Gastroesophageal sphincter (tissue), 4 donors: Measurements from ENCODE around the gene PCGF1. TPM values are rescaled to one million over a fixed set of nuclear protein-coding genes. Genes with fewer than 3 reads are reported as not detected.

ENCODE experiments used
- ATAC-seq: fragments of 150-250 bp; one replicate; pipeline ENCODE4 v1.9.1; 2016; ENCODE audit warnings: mild to moderate bottlenecking, moderate library complexity
- H3K27ac ChIP-seq, 4 donors: fragments of 200-600 bp; sonication (generic) in 3 of 4; 1 replicate in 3 of 4; 2 replicates in 1 of 4; pipeline ENCODE4 v1.5.1; 2016 to 2019
- H3K27me3 ChIP-seq: fragments of 200-600 bp; sonication (generic); one replicate; pipeline ENCODE4 v1.5.1; 2019
- H3K36me3 ChIP-seq, 2 donors: fragments of 200-600 bp; sonication (generic); one replicate each; pipeline ENCODE4 v1.5.1; 2019; ENCODE audit warnings: control low read depth in 1 of 2
- H3K4me1 ChIP-seq, 3 donors: fragments of 200-600 bp; sonication (generic); 1 replicate in 2 of 3; 2 replicates in 1 of 3; pipeline ENCODE4 v1.5.1; 2016 to 2019; ENCODE audit warnings: control low read depth in 2 of 3
- H3K4me3 ChIP-seq, 2 donors: fragments of 200-600 bp; sonication (generic); one replicate each; pipeline ENCODE4 v1.5.1; 2019; ENCODE audit warnings: mild to moderate bottlenecking in 1 of 2, moderate library complexity in 1 of 2
- H3K9me3 ChIP-seq, 3 donors: fragments of 200-600 bp; sonication (generic); one replicate each; pipeline ENCODE4 v1.5.1; 2017 to 2019; ENCODE audit warnings: control low read depth in 2 of 3
- EP300 ChIP-seq: sonication (generic); formaldehyde crosslinking; IDR thresholded peaks from one replicate; pipeline ENCODE4 v1.6.1; 2017; ENCODE audit warnings: antibody characterized with exemption, mild to moderate bottlenecking
- POLR2A ChIP-seq, 2 donors: fragments of 450-650 bp; IDR thresholded peaks; one replicate each; pipeline ENCODE4 v1.6.1; 2017; ENCODE audit warnings: antibody characterized with exemption in 2 of 2, mild to moderate bottlenecking in 2 of 2, moderate library complexity in 1 of 2
- POLR2AphosphoS5 ChIP-seq: sonication (generic); formaldehyde crosslinking; IDR thresholded peaks from one replicate; pipeline ENCODE4 v1.6.1; 2017; ENCODE audit warnings: antibody characterized with exemption
- whole genome bisulfite sequencing, 2 donors: methylation state at CpG; one replicate each; pipeline ENCODE4 v1.1.5; 2018; ENCODE audit warnings: low coverage in 1 of 2; 5-methylcytosine and 5-hydroxymethylcytosine counted together
- total RNA-seq, 4 donors: library from RNA; depleted of rRNA; stranded (reverse); fragments of >200 nt; gene quantifications; one replicate each; pipeline ENCODE4 v1.1.0, GENCODE V29; 2016
- TF ChIP-seq, protein P1 (sequence below), 4 experiments: fragments of 200-600 bp in 2 of 4; fragments of 450-650 bp in 2 of 4; sonication (generic) in 1 of 4; IDR thresholded peaks; one replicate each; pipeline ENCODE4 v1.5.1; 2017 to 2019; ENCODE audit warnings: antibody characterized with exemption in 4 of 4, mild to moderate bottlenecking in 2 of 4, moderate library complexity in 2 of 4

PCGF1 gene
- total RNA-seq, 4 donors from 2014 or later: 9.6 to 24.0 (median 18.2) TPM

DNA sequence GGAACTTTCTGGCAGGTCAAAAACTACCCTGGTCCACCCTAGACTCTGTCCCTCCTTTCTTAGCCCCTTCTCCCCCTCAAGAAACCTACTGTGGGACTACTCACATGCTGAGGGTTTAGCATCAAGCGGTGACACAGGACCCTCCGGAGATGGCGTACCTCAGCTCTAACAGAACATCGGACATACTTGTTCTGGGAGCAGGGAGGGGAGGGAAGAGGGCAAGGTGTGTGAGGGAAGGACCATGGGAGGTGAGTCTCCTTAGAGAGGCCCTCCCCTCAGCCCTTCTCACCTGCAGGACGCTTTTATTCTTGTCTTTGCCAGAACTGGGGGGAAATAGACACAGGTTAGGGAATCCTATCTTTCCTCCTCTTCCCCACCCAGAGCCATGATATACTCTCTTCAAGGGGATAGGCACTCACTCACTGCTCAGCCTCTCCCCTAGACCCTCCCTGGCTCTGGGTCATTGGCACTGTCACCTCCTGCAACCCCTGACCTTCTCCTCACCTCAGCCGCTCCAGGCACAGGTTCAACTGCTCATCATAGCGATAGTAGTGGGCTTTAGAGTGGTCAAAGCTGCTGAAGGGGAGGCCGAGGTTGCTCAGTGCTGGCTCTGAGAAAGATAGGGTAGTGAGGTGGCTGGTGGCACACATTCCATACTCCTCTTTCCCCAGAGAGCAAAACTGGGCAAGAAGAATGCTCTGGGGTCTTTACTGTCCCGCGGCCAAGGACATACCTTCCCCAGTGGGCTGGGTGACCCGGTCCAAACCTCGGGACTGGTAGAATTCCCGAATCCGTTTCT, 1.8 kb downstream of the PCGF1 start:
- Histone ChIP-seq H3K4me1 (peaks cover 0 to 60% (median 18%) of the 10 kb centered on the region in 3 donors), H3K4me3 (no peak overlapping the region), H3K27ac (no peak overlapping the region), H3K36me3 (peaks cover 0 to 22% of the 10 kb centered on the region in 2 donors), H3K9me3 (no peaks in the 10 kb centered on the region), H3K27me3 (peaks cover 76% of the 10 kb centered on the region)
- no peak for ATAC-seq
- 92 to 100% methylated on average over 3 to 5 of the region's 14 CpGs for WGBS, 2 donors
- TF ChIP-seq POLR2AphosphoS5 (no peak), POLR2A (IDR thresholded peaks at IDR 0.05) (no peak), EP300 (no peak)
- TF ChIP-seq, protein P1, sequence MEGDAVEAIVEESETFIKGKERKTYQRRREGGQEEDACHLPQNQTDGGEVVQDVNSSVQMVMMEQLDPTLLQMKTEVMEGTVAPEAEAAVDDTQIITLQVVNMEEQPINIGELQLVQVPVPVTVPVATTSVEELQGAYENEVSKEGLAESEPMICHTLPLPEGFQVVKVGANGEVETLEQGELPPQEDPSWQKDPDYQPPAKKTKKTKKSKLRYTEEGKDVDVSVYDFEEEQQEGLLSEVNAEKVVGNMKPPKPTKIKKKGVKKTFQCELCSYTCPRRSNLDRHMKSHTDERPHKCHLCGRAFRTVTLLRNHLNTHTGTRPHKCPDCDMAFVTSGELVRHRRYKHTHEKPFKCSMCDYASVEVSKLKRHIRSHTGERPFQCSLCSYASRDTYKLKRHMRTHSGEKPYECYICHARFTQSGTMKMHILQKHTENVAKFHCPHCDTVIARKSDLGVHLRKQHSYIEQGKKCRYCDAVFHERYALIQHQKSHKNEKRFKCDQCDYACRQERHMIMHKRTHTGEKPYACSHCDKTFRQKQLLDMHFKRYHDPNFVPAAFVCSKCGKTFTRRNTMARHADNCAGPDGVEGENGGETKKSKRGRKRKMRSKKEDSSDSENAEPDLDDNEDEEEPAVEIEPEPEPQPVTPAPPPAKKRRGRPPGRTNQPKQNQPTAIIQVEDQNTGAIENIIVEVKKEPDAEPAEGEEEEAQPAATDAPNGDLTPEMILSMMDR (IDR thresholded peaks at IDR 0.05): no peak

DNA sequence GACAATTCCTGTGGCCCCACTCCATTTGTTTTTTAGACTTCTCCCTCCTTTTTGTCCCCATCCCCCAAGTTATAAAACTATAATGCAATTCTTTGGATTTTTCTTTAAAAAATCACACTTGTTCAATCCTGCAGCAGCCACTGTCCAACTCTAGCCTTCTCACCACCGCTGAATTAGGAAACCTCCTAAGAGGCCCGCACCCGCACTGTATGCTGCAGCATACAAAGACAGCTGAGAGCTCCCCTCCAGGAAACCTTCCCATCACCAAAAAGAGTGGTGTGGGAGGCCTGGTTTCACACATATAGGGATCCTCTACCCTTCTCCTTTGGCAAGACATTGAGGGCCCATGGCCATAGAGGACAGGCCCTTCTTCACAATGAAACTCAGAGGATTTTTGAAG, 2.9 kb downstream of the PCGF1 start:
- WGBS, 2 donors: 100% methylated on average over 3 of the region's 3 CpGs; no CpG with 5 or more reads in 1 of the 2 donors
- no peak for ATAC-seq
- no peak for TF ChIP-seq EP300
- TF ChIP-seq POLR2AphosphoS5: no peak
- no peak for TF ChIP-seq POLR2A (IDR thresholded peaks at IDR 0.05)
- TF ChIP-seq, protein P1 (IDR thresholded peaks at IDR 0.05): no peak
- H3K27ac ChIP-seq: no peak overlapping the region
- H3K27me3 ChIP-seq: peaks cover 76% of the 10 kb centered on the region
- H3K4me1 ChIP-seq: peaks cover 0 to 65% (median 20%) of the 10 kb centered on the region in 3 donors
- peaks cover 0 to 22% of the 10 kb centered on the region in 2 donors for H3K36me3 ChIP-seq
- H3K4me3 ChIP-seq: no peak overlapping the region
- H3K9me3 ChIP-seq: no peaks in the 10 kb centered on the region

DNA sequence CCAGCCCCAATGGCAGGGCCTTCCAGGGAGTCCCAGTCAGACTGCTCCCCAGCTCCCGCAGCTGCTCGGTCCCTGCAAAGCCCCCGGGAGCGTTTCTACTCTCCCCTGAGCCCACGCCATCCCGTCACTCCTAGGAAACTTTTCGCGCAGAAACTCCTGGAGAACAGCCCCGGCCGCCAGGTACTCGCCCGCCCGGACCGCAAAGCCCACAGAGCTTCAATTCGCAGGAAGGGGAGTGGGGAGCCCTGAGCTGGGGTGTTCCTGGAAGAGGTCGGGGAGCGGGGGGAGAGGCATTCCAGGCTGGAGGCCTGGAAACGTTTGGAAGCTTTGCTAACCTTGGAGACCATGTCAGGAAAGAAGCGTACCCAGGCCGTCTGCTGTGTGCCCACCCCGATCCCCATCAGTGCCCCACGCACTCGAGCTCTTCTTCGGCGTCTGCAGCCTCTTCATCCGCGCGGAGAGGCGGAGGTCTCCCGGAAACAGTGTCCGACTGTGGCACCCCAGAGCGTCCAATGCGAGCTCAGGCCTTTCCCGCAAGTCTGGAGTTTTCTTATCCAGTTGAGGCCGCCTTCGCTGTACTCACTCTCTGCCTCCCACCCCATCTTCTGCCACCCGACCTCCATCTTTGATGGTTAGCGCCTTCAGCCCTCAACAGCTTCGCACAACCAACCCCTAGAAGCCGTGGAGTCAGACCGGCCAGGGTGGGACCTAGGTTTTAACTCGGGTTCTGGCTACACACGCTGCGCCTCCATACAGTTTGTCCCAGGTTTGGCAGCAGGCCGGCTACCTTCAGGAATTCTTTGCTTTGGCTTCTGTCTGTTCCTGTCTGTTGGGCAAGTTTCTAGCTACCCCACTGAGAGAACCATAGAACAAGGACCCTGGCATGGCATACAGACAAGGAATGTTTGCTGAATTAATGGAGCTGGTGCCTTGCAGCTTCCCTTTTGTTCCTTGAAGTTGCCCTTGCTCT, 3.7 kb downstream of the PCGF1 start:
- Histone ChIP-seq H3K4me1 (peaks cover 0 to 73% (median 28%) of the 10 kb centered on the region in 3 donors), H3K4me3 (peak overlapping the region; percentile 21 to 57), H3K9me3 (no peaks in the 10 kb centered on the region), H3K36me3 (peaks cover 0 to 22% of the 10 kb centered on the region in 2 donors), H3K27ac (peak overlapping the region in 3 of 4 donors; percentile 55 to 81 (median 65)), H3K27me3 (peaks cover 79% of the 10 kb centered on the region)
- 67 to 78% methylated on average over 5 to 15 of the region's 45 CpGs for WGBS, 2 donors
- no peak for ATAC-seq
- TF ChIP-seq, protein P1 (IDR thresholded peaks at IDR 0.05): no peak
- TF ChIP-seq POLR2AphosphoS5: no peak
- no peak for TF ChIP-seq EP300
- TF ChIP-seq POLR2A (IDR thresholded peaks at IDR 0.05): no peak

DNA sequence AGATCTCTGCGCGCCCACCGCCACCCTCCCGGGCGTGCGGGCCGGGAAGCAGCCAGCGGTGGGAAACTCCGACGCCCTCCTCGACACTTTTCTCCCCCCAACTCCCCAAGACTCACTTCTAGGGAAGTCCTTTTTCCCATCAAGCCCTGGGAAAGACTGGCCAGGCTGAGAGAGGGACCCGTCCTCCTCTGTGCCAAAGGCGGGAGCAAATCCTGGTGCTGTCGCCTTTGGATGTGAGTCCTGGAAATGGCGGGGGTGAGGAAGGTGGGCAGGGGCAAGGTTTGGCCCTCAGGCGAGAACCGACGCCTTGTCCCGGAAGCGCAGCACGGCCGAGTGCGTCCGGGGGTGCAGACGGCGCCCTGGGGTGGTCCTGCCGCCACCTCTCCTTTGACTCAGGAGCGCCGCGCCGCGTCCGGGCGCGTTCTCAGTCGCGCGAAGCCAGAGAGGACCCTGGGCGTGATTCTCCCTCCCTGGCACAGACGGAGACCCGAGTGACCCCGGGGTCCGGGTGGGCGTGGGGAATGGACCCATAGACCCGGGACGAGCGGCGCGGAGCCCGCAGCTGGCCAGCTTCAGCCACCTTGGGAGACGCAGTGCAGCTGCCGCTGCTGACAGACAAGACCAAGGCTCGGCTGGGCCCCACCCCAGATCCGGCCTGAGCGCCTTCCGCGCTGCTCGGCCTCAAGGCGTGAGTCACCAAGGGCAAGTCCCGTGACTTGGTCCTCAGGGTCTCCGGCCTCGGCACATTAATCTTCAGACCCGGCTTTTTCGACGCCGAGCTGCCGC, 4.6 kb downstream of the PCGF1 start:
- Histone ChIP-seq H3K27ac (peak overlapping the region in 3 of 4 donors; percentile 55 to 81 (median 65)), H3K9me3 (no peaks in the 10 kb centered on the region), H3K4me1 (peaks cover 0 to 76% (median 37%) of the 10 kb centered on the region in 3 donors), H3K36me3 (peaks cover 0 to 22% of the 10 kb centered on the region in 2 donors), H3K4me3 (peak overlapping the region; percentile 21 to 57), H3K27me3 (peaks cover 88% of the 10 kb centered on the region)
- WGBS, 2 donors: no CpG with 5 or more reads among the region's 67 CpGs
- TF ChIP-seq EP300: no peak
- TF ChIP-seq, protein P1 (IDR thresholded peaks at IDR 0.05): peak in 1 of 4 experiments; percentile 37
- peak; percentile 28 to 57 for TF ChIP-seq POLR2A (IDR thresholded peaks at IDR 0.05)
- TF ChIP-seq POLR2AphosphoS5: peak; percentile 28
- ATAC-seq: peak; percentile 63
